Activated CD4-positive, alpha-beta memory T cell treated with anti-CD3 and anti-CD28 coated beads, Interleukin-2, amount 10 ng/mL, durations not matched to agents 7 days and 5 days (primary cell): ENCODE measurements around the gene TMC1. TPM values are rescaled to one million over a fixed set of nuclear protein-coding genes. Genes with fewer than 3 reads are reported as not detected.

ENCODE experiments used
- CTCF ChIA-PET: fragments of 350-600 bp; sonication (Branson Sonifier 250); formaldehyde crosslinking; loops from one replicate; lab custom pipeline; 2021; ENCODE audit warnings: antibody characterized with exemption, inconsistent platforms; lab: Charles Lee
- POLR2A ChIA-PET: fragments of 350-600 bp; sonication (Branson Sonifier 250); formaldehyde crosslinking; loops from one replicate; lab custom pipeline; 2021; ENCODE audit warnings: antibody characterized with exemption; lab: Charles Lee
- DNase-seq: peaks from one replicate; pipeline ENCODE4 v3.0.0-alpha.2; 2020
- H3K27ac Mint-ChIP-seq: one replicate; pipeline ENCODE4 v1.8.0; 2021; ENCODE audit warnings: mild to moderate bottlenecking, mixed read lengths
- H3K27me3 Mint-ChIP-seq: one replicate; pipeline ENCODE4 v1.8.0; 2021; ENCODE audit warnings: mixed read lengths
- H3K36me3 Mint-ChIP-seq: one replicate; pipeline ENCODE4 v1.8.0; 2021; ENCODE audit warnings: low read depth, mixed read lengths
- H3K4me1 Mint-ChIP-seq: one replicate; pipeline ENCODE4 v1.8.0; 2021; ENCODE audit warnings: mixed read lengths
- H3K4me3 Mint-ChIP-seq: one replicate; pipeline ENCODE4 v1.8.0; 2021; ENCODE audit warnings: mild to moderate bottlenecking, mixed read lengths
- H3K9me3 Mint-ChIP-seq: one replicate; pipeline ENCODE4 v1.8.0; 2021; ENCODE audit warnings: mixed read lengths
- total RNA-seq, 2 experiments: library from RNA; stranded (reverse); gene quantifications; one replicate each; pipeline ENCODE4 v1.2.3, GENCODE V29; 2021

The TMC1 gene
- total RNA-seq, 2 experiments from 2014 or later: 0.28 TPM; not detected in 1

DNA sequence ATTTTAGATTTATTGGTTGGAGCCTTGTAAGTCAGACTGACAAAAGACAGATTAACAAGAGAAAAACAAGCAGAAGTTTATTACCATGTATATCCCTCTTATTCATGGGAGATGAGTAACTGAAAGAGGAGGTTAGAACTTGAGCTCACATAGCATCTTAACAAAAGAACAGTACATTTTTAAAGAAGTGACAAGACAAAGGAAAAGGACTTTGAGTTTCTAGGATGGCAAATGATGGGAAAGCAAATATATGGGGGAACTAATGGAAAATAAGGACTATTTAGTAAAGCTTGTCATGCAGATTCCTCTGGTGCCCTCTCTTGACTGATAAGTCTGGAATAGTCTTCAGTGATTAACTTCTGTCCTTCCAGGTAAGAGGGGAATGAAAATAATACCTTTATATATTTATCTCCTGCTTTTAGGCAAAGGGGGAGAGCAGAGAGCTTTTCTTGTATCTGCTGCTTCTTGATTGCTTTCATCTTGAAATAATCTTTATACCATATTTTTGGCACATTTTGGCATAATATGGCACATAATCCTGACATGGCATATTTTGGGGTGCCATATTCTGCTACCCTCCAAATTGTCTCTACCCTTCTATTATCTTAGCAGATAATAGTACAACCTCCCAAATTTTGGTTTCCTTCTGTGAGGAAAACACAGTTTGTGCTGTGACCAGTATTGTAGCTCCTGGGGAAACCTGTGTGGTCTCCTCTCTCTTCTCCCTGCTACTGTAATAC, 206.8 kb downstream of the TMC1 start:
- H3K4me3 Mint-ChIP-seq: no peak overlapping the region
- peaks cover 7% of the 10 kb centered on the region for H3K27me3 Mint-ChIP-seq
- POLR2A ChIA-PET: no interaction called here
- no peak overlapping the region for H3K27ac Mint-ChIP-seq
- H3K4me1 Mint-ChIP-seq: no peaks in the 10 kb centered on the region
- H3K36me3 Mint-ChIP-seq: no peaks in the 10 kb centered on the region
- CTCF ChIA-PET: interaction anchor here (1.5 kb wide), 1 partner anchor 10 kb away, joined by 4 read pairs; no protein-coding TSS in a partner anchor
- no peak for DNase-seq
- no peaks in the 10 kb centered on the region for H3K9me3 Mint-ChIP-seq

- no peak overlapping the region for H3K27ac Mint-ChIP-seq
- peaks cover 9% of the 10 kb centered on the region for H3K27me3 Mint-ChIP-seq
- ChIA-PET CTCF (no interaction called here), POLR2A (no interaction called here)
- H3K4me1 Mint-ChIP-seq: no peaks in the 10 kb centered on the region
- H3K9me3 Mint-ChIP-seq: no peaks in the 10 kb centered on the region
- H3K36me3 Mint-ChIP-seq: no peaks in the 10 kb centered on the region
- no peak overlapping the region for H3K4me3 Mint-ChIP-seq
- no peak for DNase-seq
These were observed 212.5 kb downstream of the TMC1 start for GRCh38 chr9:72733895-72734294.

DNA sequence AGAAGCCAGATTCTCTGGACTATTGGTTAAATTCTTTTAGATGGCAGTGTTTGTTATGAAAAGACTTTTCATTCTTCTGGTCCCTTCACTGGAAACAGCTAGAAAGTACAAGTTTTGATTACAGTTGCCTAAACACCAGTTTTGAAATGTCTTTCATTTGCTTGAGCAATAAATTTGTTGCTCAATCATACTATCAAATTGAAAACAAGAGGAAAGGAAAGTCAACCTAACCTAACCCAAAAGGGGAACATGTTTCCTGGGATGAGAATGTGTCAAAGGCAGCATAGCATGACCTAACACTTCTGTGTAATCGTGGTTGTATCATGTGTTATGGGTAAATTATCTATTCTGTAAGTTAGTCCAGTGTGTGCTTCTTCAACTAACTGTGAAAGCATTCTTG, 213.2 kb downstream of the TMC1 start:
- POLR2A ChIA-PET: no interaction called here
- Mint-ChIP-seq H3K9me3 (no peaks in the 10 kb centered on the region), H3K36me3 (no peaks in the 10 kb centered on the region), H3K27ac (no peak overlapping the region), H3K4me1 (no peaks in the 10 kb centered on the region), H3K27me3 (peaks cover 7% of the 10 kb centered on the region), H3K4me3 (no peak overlapping the region)
- DNase-seq: no peak
- CTCF ChIA-PET: no interaction called here

- no peaks in the 10 kb centered on the region for H3K9me3 Mint-ChIP-seq
- POLR2A ChIA-PET: no interaction called here
- CTCF ChIA-PET: no interaction called here
These were observed 222.4 kb downstream of the TMC1 start for GRCh38 chr9:72743836-72744235.

DNA sequence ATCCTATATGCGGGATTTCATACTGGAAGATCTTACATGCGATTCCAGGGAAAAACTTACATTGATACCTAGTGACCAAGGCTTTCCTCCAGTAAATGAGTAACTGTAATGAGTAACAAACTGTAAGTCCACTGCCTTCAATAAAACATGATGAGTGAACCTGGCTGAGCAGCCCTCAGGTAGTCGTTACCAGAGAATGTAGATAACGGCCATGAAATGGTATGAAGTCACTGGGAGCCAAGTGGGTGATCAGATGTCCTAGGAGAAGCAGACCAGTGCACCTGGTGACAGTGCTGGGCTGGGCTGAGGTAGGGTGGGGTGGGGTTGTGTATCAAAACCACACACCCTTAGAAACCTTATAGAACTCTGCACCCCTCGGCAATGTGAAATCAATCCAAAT, 227.9 kb downstream of the TMC1 start:
- Mint-ChIP-seq H3K9me3 (no peaks in the 10 kb centered on the region), H3K4me1 (no peaks in the 10 kb centered on the region), H3K4me3 (no peak overlapping the region), H3K27me3 (peaks cover 10% of the 10 kb centered on the region), H3K36me3 (no peaks in the 10 kb centered on the region), H3K27ac (no peak overlapping the region)
- no peak for DNase-seq
- POLR2A ChIA-PET: no interaction called here
- CTCF ChIA-PET: no interaction called here

More at GRCh38 chr9:72743836-72744235, 222.4 kb downstream of the TMC1 start:
- H3K27ac Mint-ChIP-seq: no peak overlapping the region
- no peak for DNase-seq
- no peaks in the 10 kb centered on the region for H3K4me1 Mint-ChIP-seq
- H3K27me3 Mint-ChIP-seq: peaks cover 8% of the 10 kb centered on the region
- no peaks in the 10 kb centered on the region for H3K36me3 Mint-ChIP-seq
- H3K4me3 Mint-ChIP-seq: no peak overlapping the region

- ChIA-PET CTCF (interaction anchor here (1.2 kb wide), 1 partner anchor 470 kb away, joined by 3 read pairs; no protein-coding TSS in a partner anchor), POLR2A (no interaction called here)
- no peak for DNase-seq
- no peak overlapping the region for H3K27ac Mint-ChIP-seq
- H3K27me3 Mint-ChIP-seq: peaks cover 14% of the 10 kb centered on the region
- H3K9me3 Mint-ChIP-seq: no peaks in the 10 kb centered on the region
- H3K4me1 Mint-ChIP-seq: no peaks in the 10 kb centered on the region
- no peaks in the 10 kb centered on the region for H3K36me3 Mint-ChIP-seq
- no peak overlapping the region for H3K4me3 Mint-ChIP-seq
These were observed 230.1 kb downstream of the TMC1 start for GRCh38 chr9:72751541-72751940.

GRCh38 chr9:72753266-72753893, 232.0 kb downstream of the TMC1 start:
- Mint-ChIP-seq H3K36me3 (no peaks in the 10 kb centered on the region), H3K4me3 (no peak overlapping the region), H3K27me3 (peaks cover 14% of the 10 kb centered on the region), H3K4me1 (no peaks in the 10 kb centered on the region), H3K27ac (no peak overlapping the region), H3K9me3 (no peaks in the 10 kb centered on the region)
- ChIA-PET POLR2A (no interaction called here), CTCF (interaction anchor here (0.6 to 2.0 kb wide), 6 partner anchors 10 to 1722 kb away, joined by 3 to 9 read pairs (median 4); no protein-coding TSS in a partner anchor)
- DNase-seq: no peak

GRCh38 chr9:72755836-72756235, 234.4 kb downstream of the TMC1 start:
- DNase-seq: no peak
- ChIA-PET POLR2A (no interaction called here), CTCF (no interaction called here)
- Mint-ChIP-seq H3K27ac (no peak overlapping the region), H3K9me3 (no peaks in the 10 kb centered on the region), H3K27me3 (peaks cover 12% of the 10 kb centered on the region), H3K36me3 (no peaks in the 10 kb centered on the region), H3K4me3 (no peak overlapping the region), H3K4me1 (no peaks in the 10 kb centered on the region)

DNA sequence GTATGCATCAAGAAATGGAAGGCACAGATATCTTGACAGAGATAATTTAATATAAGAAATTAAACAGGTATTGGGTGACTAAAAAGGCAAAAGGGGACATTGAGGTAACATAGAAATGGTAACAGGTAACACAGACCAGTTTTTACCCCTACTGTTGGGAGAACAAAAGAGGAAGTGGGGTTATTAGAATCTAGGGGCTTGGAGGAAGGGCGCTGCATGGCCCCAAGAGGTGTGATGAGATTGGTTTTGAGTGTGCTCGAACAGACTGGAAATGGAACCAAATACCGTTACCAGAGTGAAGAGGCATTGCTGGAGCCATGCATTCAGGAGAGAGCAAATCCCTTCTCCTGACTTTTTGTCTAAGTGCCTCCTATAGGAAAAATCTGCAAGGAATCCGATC, 237.5 kb downstream of the TMC1 start:
- Mint-ChIP-seq H3K4me3 (no peak overlapping the region), H3K4me1 (no peaks in the 10 kb centered on the region)
- CTCF ChIA-PET: no interaction called here

GRCh38 chr9:72763022-72763421, 241.6 kb downstream of the TMC1 start:
- DNase-seq: no peak
- CTCF ChIA-PET: interaction anchor here (1.2 kb wide), 1 partner anchor 10 kb away, joined by 9 read pairs; no protein-coding TSS in a partner anchor
- H3K36me3 Mint-ChIP-seq: no peaks in the 10 kb centered on the region
- H3K27ac Mint-ChIP-seq: no peak overlapping the region
- H3K4me1 Mint-ChIP-seq: no peaks in the 10 kb centered on the region
- POLR2A ChIA-PET: no interaction called here
- H3K9me3 Mint-ChIP-seq: no peaks in the 10 kb centered on the region
- peaks cover 3% of the 10 kb centered on the region for H3K27me3 Mint-ChIP-seq
- H3K4me3 Mint-ChIP-seq: no peak overlapping the region

More for the DNA sequence above, 237.5 kb downstream of the TMC1 start:
- Mint-ChIP-seq H3K27ac (no peak overlapping the region), H3K27me3 (peaks cover 12% of the 10 kb centered on the region), H3K36me3 (no peaks in the 10 kb centered on the region), H3K9me3 (no peaks in the 10 kb centered on the region)
- POLR2A ChIA-PET: no interaction called here
- no peak for DNase-seq

DNA sequence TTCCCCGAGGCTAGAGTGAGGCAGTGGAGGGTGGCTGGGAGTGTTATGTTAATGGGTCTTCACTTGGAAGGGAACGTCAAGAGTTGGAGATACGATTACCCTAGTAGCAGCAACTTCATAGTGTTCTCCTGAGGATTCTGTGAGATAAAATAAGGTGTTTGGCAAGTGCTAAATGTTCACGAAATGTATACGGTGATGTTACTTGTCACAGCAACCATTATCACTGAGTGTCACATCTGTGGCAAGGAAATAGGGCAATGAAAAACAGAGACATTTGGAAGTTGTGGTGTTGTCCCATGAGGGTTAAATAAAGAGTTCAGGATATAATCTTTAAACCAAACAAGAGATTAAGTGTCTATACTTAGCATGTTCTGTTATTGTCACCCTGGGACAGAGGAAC, 248.1 kb downstream of the TMC1 start:
- Mint-ChIP-seq H3K9me3 (no peaks in the 10 kb centered on the region), H3K4me3 (no peak overlapping the region), H3K27me3 (no peaks in the 10 kb centered on the region), H3K27ac (no peak overlapping the region), H3K36me3 (no peaks in the 10 kb centered on the region), H3K4me1 (no peaks in the 10 kb centered on the region)
- ChIA-PET POLR2A (no interaction called here), CTCF (no interaction called here)
- DNase-seq: no peak

DNA sequence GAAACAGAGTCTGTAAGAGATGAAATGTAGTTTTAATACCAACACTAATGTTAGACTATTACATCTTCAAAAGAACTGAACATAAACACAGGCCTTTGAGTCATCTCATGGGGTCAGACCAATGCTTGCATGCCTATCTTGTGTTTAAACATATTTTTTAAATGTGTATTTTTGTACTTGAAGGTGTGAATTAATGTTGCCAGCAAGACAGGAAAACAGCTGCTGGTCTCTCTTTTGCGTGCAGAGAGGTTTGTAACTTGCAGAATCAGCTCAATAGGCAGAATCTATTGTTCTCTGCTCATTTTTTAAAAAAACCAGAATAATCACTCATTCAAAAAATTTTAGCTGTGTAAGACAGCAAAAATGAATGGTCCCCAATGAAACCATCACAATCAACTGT, 251.3 kb downstream of the TMC1 start:
- CTCF ChIA-PET: no interaction called here
- POLR2A ChIA-PET: no interaction called here
- no peak overlapping the region for H3K27ac Mint-ChIP-seq

DNA sequence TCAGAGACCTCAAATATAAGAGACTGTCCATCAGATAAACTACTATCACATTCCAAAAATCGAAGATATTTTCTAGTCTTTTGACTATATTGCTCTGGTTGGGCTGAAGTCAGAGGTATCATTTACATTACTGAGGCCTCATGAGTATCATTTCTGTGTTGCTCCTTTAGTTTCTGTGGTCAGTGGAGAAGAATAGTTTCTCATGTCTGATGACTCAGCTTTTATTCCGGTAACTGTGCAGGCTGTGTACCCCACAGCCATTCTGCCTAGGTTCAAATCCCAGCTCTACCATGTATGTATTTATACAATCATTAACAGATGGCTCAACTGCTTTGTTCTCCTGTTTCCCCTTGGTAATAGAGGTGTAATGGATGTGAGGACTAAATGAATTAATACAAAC, 252.2 kb downstream of the TMC1 start:
- CTCF ChIA-PET: no interaction called here
- H3K9me3 Mint-ChIP-seq: no peaks in the 10 kb centered on the region

More for the DNA sequence above, 251.3 kb downstream of the TMC1 start:
- H3K4me1 Mint-ChIP-seq: no peaks in the 10 kb centered on the region
- DNase-seq: no peak
- no peak overlapping the region for H3K4me3 Mint-ChIP-seq
- H3K27me3 Mint-ChIP-seq: peaks cover 3% of the 10 kb centered on the region
- no peaks in the 10 kb centered on the region for H3K36me3 Mint-ChIP-seq
- no peaks in the 10 kb centered on the region for H3K9me3 Mint-ChIP-seq

More for the DNA sequence above, 252.2 kb downstream of the TMC1 start:
- H3K4me3 Mint-ChIP-seq: no peak overlapping the region
- POLR2A ChIA-PET: no interaction called here
- H3K27ac Mint-ChIP-seq: no peak overlapping the region
- peaks cover 3% of the 10 kb centered on the region for H3K27me3 Mint-ChIP-seq
- DNase-seq: no peak
- H3K36me3 Mint-ChIP-seq: no peaks in the 10 kb centered on the region
- no peaks in the 10 kb centered on the region for H3K4me1 Mint-ChIP-seq
